Subcutaneous abdominal adipose tissue (tissue), 5 donors: ENCODE measurements around the gene CDC34.

Source experiments
- H3K27ac ChIP-seq: one replicate; pipeline ENCODE4 v1.7.0; 2013; ENCODE audit warnings: low read depth, mild to moderate bottlenecking, inconsistent platforms, low read length, moderate library complexity
- H3K27me3 ChIP-seq, 5 donors: one replicate each; pipeline ENCODE4 v1.7.0; 2013; ENCODE audit warnings: low read length in 5 of 5, inconsistent platforms in 1 of 5; ENCODE audit not compliant: control insufficient read depth in 5 of 5, insufficient read depth in 4 of 5
- H3K36me3 ChIP-seq, 5 donors: one replicate each; pipeline ENCODE4 v1.7.0; 2013; ENCODE audit warnings: low read length in 5 of 5; ENCODE audit not compliant: control insufficient read depth in 5 of 5, insufficient read depth in 5 of 5
- H3K4me1 ChIP-seq, 5 donors: one replicate each; pipeline ENCODE4 v1.7.0; 2013; ENCODE audit warnings: low read length in 5 of 5, mild to moderate bottlenecking in 3 of 5, moderate library complexity in 1 of 5; ENCODE audit not compliant: control insufficient read depth in 5 of 5, insufficient read depth in 5 of 5
- H3K4me3 ChIP-seq, 5 donors: one replicate each; pipeline ENCODE4 v1.7.0; 2013; ENCODE audit warnings: low read length in 5 of 5, low read depth in 1 of 5
- H3K9ac ChIP-seq, 5 donors: one replicate each; pipeline ENCODE4 v1.7.0; 2013; ENCODE audit warnings: low read length in 5 of 5, mild to moderate bottlenecking in 4 of 5, moderate library complexity in 3 of 5
- H3K9me3 ChIP-seq, 5 donors: one replicate each; pipeline ENCODE4 v1.7.0; 2013; ENCODE audit warnings: low read length in 5 of 5; ENCODE audit not compliant: control insufficient read depth in 5 of 5
- donor health status: healthy.
- donor health status: healthy.
- donor health status: healthy.
- donor health status: healthy.
- donor health status: healthy.

Gene CDC34

DNA sequence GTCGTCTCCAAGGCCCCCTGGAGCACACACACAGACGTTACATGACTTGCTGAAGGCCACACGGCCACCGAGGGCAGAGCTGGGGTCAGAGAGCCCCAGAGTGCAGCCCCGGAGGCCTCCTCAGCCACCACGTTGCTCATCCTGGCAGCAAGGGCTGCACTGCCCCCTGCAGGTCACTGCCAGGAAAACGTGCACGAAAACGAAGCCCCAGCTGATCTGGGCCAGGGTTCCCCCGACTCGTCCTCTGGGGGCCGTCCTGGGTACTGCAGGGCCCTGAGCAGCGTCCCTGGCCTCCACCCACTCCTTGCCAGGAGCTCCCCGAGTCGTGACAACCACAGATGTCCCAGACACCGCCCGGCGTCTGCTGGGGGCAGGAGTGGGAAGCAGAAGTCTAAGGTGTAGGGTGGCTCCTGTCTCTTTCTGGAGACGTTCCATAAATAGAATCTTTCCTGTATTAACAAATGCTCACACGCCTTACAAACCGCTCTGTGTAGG, 20.9 kb upstream of the CDC34 start:
- Histone ChIP-seq H3K36me3 (peaks cover 0 to 13% (median 4%) of the 10 kb centered on the region in 5 donors), H3K9me3 (no peaks in the 10 kb centered on the region), H3K27ac (peak overlapping the region; percentile 76), H3K4me3 (peak overlapping the region in 3 of 5 donors; percentile 18 to 42 (median 34)), H3K9ac (peak overlapping the region in 4 of 5 donors; percentile 22 to 74 (median 38)), H3K4me1 (peaks cover 6 to 43% (median 35%) of the 10 kb centered on the region in 5 donors), H3K27me3 (no peaks in the 10 kb centered on the region)

DNA sequence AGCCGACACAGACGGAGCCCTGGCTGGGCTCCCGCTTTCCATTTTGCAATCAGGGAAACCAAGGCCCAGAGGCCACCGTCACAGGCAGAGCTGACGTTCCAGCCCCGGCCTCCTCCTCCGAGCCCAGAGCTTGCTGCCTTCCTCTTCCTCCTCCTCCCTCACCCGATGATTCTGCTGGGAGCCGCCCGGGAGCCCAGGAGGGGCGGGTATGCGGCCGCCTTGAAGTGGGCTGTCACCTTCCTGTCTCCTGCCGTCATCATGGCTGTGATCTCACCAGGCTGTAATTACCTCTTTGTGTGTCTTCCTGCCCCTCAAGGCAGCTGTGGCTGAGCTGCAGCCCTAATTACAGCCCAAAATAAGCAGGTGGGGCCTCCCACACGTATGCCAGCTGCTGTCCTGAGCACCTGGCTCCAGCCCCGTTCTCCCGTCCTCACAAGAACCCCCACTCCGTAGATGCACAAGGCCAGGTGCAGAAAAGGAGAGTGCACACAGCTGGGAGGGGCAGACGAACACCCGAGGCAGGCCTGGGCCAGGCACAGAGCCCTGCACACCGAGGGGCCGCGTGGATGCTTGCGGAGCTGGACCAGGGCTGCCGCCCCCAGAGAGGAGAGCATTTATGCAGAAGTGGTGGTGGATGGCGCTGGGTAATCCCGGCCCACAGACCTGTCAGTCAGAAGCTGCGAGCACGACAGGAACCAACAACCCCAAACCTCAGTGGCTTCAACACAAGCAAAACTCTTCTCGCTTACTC, 20.3 kb upstream of the CDC34 start:
- Histone ChIP-seq H3K27me3 (no peaks in the 10 kb centered on the region), H3K9ac (peak overlapping the region in 4 of 5 donors; percentile 22 to 74 (median 38)), H3K27ac (peak overlapping the region; percentile 76), H3K4me3 (peak overlapping the region in 3 of 5 donors; percentile 18 to 42 (median 34)), H3K9me3 (no peaks in the 10 kb centered on the region), H3K36me3 (peaks cover 0 to 13% (median 4%) of the 10 kb centered on the region in 5 donors), H3K4me1 (peaks cover 6 to 41% (median 34%) of the 10 kb centered on the region in 5 donors)

DNA sequence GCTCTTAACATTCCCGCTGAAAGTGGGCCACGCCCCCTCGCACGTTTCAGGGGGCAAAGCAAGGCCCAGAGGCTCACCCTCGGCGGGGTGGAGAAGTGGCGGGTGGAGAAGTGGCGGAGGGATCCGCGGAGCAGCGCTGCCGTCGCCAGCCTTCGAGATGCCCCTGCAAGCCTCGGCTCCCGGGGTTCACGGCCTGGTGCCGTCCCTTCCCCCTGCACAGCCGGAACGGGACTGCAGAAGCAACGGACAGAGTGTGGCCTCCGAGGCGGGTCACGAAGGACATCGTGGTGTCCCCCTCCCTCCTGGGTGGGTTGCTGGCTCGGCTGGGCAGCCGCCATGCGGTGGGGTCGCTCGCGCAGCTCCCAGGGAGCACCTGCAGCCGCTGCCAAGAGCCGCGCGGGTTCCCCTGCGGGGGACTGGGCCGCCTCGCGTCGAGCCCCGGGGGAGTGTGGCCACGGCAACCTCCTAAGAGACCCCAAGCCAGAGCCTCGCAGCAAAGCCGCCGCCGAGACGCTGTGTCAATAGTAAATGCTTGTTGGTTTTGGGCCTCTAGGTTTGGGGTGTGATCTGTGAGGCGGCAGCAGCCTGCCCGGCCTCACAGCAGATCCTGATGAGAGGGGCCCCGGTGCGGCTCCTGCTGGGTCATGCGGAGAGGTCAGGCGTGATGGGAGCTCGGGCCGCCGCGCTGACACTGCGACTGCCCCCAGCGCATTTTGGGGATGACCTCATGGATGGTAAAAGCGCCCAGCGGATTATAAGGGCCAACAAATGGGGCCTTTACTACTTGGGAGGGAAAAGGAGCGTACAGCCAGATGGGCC, 18.8 kb upstream of the CDC34 start:
- H3K9ac ChIP-seq: no peak overlapping the region
- H3K27ac ChIP-seq: no peak overlapping the region
- H3K27me3 ChIP-seq: no peaks in the 10 kb centered on the region
- no peak overlapping the region for H3K4me3 ChIP-seq
- H3K9me3 ChIP-seq: no peaks in the 10 kb centered on the region
- H3K36me3 ChIP-seq: peaks cover 0 to 13% (median 4%) of the 10 kb centered on the region in 5 donors
- H3K4me1 ChIP-seq: peaks cover 6 to 35% (median 27%) of the 10 kb centered on the region in 5 donors

DNA sequence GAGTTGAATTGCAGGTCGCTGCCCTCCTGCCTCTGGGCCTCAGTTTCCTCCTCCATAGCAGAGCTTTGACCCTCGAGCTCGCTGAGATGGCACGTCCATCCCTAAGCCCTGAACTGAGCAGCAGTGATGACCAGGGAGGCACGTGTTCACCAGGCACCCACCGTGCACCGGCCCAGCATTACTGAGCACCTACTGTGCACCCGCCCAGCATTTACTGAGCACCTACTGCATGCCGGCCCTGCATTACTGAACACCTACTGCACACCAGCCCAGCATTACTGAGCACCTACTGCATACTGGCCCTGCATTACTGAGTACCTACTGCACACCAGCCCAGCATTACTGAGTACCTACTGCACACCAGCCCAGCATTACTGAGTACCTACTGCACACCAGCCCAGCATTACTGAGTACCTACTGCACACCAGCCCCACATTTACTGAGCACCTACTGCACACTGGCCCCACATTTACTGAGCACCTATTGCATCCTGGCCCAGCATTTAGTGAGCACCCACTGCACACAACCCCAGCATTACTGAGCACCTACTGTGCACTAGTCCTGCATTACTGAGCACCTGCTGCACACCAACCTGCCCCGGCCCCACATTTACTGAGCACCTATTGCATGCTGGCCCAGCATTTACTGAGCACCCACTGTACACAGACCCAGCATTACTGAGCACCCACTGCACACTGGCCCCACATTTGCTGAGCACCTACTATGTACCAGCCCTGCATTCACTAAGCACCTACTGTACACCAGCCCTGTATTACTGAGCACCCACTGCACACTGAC, 18.0 kb upstream of the CDC34 start:
- H3K4me1 ChIP-seq: peaks cover 6 to 26% (median 19%) of the 10 kb centered on the region in 5 donors
- no peak overlapping the region for H3K27ac ChIP-seq
- no peak overlapping the region for H3K9ac ChIP-seq
- H3K27me3 ChIP-seq: no peaks in the 10 kb centered on the region
- H3K9me3 ChIP-seq: no peaks in the 10 kb centered on the region
- H3K4me3 ChIP-seq: no peak overlapping the region
- peaks cover 0 to 13% (median 4%) of the 10 kb centered on the region in 5 donors for H3K36me3 ChIP-seq

DNA sequence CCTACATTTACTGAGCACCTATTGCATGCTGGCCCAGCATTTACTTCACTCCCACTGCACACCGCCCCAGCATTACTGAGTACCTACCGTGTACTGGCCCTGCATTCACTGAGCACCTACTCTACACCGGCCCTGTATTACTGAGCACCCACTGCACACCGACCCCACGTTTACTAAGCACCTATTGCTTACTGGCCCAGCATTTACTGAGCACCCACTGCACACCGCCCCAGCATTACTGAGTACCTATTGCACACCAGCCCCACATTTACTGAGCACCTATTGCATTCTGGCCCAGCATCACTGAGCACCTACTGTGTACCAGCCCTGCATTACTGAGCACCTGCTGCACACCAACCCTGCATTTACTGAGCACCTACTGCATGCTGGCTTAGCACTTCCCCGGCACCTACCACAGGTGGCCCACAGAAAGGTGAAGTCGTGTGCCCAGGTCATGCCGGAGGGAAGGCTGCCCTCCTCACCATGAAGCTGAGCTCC, 17.3 kb upstream of the CDC34 start:
- Histone ChIP-seq H3K36me3 (peaks cover 0 to 13% (median 4%) of the 10 kb centered on the region in 5 donors), H3K9me3 (no peaks in the 10 kb centered on the region), H3K27me3 (no peaks in the 10 kb centered on the region), H3K9ac (no peak overlapping the region), H3K4me3 (no peak overlapping the region), H3K27ac (no peak overlapping the region), H3K4me1 (peaks cover 6 to 23% (median 14%) of the 10 kb centered on the region in 5 donors)

DNA sequence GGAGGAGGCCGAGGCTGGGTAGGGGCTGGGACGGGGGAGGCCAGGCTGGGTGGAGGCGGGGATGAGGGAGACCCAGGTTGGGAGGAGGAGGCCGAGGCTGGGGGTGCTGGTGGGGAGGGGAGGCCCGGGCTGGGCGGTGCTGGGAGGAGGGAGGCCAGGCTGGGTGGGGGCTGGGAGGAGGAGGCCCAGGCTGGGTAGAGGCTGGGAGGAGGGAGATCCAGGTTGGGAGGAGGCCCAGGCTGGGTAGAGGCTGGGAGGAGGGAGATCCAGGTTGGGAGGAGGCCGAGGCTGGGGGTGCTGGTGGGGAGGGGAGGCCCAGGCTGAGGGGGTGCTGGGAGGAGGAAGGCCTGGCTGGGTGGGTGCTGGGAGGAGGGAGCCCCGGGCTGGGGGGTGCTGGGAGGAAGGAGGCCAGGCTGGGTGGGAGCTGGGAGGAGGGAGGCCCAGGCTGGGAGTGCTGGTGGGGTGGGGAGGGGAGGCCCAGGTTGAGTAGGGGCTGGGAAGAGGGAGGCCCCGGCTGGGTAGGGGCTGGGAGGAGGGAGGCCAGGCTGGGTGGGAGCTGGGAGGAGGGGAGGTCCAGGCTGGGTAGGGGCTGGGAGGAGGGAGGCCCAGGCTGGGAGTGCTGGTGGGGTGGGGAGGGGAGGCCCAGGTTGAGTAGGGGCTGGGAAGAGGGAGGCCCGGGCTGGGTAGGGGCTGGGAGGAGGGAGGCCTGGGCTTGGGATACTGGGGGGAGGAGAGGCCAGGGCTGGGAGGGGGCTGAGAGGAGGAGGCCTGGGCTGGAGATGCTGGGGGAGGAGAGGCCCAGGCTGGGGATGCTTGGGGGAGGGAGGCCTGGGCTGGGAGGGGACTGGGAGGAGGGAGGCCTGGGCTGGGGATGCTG, 13.6 kb upstream of the CDC34 start:
- Histone ChIP-seq H3K36me3 (peaks cover 0 to 10% (median 0%) of the 10 kb centered on the region in 5 donors), H3K27me3 (no peaks in the 10 kb centered on the region), H3K9ac (no peak overlapping the region), H3K4me1 (peaks cover 0 to 3% (median 0%) of the 10 kb centered on the region in 5 donors), H3K4me3 (no peak overlapping the region), H3K9me3 (no peaks in the 10 kb centered on the region), H3K27ac (no peak overlapping the region)

DNA sequence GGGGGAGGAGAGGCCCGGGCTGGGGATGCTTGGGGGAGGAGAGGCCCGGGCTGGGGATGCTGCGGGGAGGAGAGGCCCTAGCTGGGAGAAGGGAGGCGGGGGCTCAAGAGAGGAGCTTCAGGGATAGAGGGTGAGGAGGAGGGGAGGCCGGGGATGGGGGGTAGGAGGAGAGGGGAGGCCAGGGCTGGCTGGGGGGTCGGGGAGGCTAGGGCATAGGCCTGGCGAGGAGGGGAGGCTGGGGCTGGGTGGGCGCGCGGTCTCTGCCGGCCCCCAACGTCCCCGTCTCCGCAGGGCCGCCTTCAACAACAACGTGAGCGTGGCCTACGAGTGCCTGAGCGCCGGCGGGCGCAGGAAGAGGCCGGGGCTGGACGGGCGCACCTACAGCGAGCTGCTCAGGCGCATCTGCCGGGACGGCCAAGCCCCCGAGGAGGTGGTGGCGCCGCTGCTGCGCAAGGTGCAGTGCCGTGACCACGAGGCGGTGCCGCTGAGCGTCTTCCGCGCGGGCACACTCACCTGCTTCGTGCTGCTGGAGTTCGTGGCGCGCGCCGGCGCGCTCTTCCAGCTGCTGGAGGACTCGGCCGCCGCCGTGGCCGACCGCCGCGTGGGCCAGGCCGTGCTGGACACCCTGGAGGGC, 12.8 kb upstream of the CDC34 start:
- H3K4me1 ChIP-seq: no peaks in the 10 kb centered on the region
- no peak overlapping the region for H3K4me3 ChIP-seq
- no peaks in the 10 kb centered on the region for H3K27me3 ChIP-seq
- no peaks in the 10 kb centered on the region for H3K9me3 ChIP-seq
- peaks cover 0 to 7% (median 0%) of the 10 kb centered on the region in 5 donors for H3K36me3 ChIP-seq
- H3K9ac ChIP-seq: no peak overlapping the region
- H3K27ac ChIP-seq: no peak overlapping the region

DNA sequence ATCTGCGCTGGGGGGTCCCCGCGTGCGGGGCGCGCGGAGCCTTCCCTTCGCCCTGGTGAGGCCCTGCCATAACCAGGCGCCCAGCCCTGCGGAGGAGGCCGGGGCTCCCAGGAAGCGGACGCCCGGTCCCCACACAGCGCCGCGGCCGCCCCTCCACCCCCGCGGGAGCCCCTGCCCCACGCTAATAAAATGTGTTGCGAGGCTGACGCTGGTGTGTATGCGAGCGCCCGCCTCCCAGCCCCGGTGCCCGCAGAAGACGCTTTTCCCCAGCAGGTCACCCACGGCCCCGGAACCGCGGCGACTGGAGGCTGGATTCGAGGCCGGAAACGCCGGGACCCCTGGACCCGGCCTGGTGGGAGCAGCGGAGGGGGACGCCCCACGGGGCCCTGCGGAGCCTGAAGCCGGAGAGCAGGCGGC, 12.1 kb upstream of the CDC34 start:
- H3K27ac ChIP-seq: no peak overlapping the region
- H3K27me3 ChIP-seq: no peaks in the 10 kb centered on the region
- H3K4me3 ChIP-seq: no peak overlapping the region
- H3K36me3 ChIP-seq: peaks cover 0 to 4% (median 0%) of the 10 kb centered on the region in 5 donors
- no peaks in the 10 kb centered on the region for H3K9me3 ChIP-seq
- H3K4me1 ChIP-seq: peaks cover 0 to 5% (median 3%) of the 10 kb centered on the region in 5 donors
- H3K9ac ChIP-seq: no peak overlapping the region
